Measurements from ENCODE around the gene SSNA1.

The SSNA1 gene

DNA sequence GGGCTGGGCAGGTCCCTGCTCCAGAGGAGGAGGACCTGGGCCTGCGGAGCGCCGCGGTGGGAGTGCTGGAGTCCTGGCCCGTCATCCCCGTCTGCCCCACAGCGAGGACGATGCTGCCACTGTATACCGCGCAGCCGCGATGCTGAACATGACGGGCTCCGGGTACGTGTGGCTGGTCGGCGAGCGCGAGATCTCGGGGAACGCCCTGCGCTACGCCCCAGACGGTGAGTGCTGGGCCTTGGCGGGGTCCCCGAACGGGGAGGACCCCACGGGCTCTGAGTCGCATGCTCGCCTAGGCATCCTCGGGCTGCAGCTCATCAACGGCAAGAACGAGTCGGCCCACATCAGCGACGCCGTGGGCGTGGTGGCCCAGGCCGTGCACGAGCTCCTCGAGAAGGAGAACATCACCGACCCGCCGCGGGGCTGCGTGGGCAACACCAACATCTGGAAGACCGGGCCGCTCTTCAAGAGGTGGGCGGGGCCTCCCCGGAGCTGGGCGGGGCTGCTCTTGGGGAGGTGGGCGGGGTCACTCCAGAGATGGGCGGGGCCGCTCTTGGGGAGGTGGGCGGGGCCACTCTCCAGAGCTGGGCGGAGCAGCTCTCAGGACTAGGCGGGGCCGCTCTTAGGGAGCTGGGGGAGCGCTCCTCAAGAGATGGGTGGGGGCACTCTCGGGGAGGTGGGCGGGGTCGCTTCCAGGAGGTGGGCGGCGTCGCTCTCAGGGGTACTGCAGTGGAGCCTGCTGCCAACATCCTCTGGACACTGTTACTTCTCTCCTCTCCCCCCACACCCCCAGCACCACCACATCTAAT lies 31.7 kb upstream of the SSNA1 start:
- peak; percentile 81 for DNase-seq

DNA sequence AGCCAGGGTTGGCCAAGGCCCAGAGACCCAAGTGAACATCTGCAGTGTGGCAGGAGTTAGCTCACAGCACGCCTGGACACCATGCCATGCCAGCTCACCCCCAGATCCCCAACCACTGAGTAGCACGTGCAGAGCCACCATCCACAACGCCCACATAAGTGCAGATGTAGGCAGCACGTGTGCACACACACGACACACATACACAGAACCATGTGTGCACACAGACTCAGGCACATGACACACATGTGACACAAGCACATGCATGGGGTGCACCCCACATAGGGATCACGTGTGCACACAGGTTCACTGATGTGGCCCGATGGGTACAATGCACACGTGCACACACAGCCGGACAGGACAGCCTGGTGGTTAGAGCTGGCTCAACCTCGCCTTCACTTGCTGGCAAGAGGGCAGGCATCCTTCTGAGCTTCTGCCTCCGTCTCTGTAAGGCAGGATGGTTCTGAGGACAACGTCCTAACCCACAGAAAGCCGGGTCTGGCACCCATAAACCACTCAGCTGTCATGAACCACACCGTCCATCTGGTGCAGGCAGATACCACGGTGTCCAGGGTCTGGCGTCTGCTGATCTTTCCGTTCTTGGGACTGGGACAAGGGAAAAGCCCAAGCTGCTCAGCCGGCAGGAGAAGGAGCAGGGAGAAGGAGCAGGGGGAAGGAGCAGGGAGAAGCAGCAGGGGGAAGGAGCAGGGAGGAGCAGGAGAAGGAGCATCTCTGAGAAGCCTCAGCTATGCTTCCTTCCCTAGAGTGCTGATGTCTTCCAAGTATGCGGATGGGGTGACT lies 30.7 kb upstream of the SSNA1 start:
- no peak for DNase-seq

- no peak for DNase-seq
Observed at GRCh38 chr9:137158625-137159024, 29.9 kb upstream of the SSNA1 start.

GRCh38 chr9:137159105-137160053 lies 29.1 kb upstream of the SSNA1 start:
- DNase-seq, result no peak

GRCh38 chr9:137160054-137160425 lies 28.4 kb upstream of the SSNA1 start:
- no peak for DNase-seq

DNA sequence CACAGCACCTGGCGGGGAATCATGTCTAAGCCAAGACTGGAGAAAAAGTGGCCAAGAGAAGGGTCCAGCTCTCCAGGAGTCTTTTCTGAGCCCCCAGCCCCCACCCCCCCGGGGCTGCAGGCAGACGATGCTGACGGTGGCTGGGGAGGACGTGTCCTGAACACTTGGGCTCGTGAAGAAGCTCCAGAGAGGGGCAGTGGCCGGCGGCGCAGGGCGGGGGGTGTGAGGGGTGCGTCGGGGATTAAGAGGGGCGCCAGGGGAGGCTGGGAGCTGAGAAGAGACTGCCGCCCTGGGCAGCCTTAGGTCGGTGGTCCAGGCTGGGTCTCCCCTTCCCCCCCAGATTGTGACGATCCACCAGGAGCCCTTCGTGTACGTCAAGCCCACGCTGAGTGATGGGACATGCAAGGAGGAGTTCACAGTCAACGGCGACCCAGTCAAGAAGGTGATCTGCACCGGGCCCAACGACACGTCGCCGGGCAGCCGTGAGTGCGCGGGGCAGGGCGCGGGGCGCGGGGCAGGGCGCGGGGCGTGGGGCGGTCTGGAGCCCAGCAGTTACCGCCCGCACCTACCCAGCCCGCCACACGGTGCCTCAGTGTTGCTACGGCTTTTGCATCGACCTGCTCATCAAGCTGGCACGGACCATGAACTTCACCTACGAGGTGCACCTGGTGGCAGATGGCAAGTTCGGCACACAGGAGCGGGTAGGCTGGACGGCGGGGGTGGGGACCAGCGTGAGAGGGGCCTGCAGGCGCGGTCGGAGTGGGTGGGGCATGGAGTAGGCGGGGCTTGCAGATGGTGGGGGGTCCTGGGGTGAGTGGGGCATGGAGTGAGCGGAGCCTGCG lies 27.5 kb upstream of the SSNA1 start:
- DNase-seq, result no peak

GRCh38 chr9:137161558-137162486 lies 26.7 kb upstream of the SSNA1 start:
- DNase-seq, result no peak

GRCh38 chr9:137162505-137163364 lies 25.7 kb upstream of the SSNA1 start:
- no peak for DNase-seq

GRCh38 chr9:137163365-137163715 lies 25.1 kb upstream of the SSNA1 start:
- DNase-seq, result no peak

DNA sequence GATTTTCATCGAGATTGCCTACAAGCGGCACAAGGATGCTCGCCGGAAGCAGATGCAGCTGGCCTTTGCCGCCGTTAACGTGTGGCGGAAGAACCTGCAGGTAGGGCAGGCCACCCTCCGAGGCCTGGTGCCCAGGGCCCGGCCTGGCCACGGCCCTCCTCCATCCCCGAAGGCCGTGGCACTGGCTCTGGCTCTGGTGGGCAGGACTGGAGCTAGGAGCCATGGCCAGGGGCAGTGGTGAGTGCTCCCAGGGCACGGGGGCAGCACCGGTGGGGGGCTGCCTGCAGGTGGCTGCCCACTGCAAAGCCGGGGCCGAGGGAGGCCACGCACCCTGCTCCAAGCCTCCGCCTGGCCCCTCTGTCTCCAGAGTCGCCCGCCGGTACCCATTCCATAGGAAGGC lies 24.7 kb upstream of the SSNA1 start:
- DNase-seq, result no peak

- no peak for DNase-seq
Observed at GRCh38 chr9:137164370-137165249, 23.9 kb upstream of the SSNA1 start.

DNA sequence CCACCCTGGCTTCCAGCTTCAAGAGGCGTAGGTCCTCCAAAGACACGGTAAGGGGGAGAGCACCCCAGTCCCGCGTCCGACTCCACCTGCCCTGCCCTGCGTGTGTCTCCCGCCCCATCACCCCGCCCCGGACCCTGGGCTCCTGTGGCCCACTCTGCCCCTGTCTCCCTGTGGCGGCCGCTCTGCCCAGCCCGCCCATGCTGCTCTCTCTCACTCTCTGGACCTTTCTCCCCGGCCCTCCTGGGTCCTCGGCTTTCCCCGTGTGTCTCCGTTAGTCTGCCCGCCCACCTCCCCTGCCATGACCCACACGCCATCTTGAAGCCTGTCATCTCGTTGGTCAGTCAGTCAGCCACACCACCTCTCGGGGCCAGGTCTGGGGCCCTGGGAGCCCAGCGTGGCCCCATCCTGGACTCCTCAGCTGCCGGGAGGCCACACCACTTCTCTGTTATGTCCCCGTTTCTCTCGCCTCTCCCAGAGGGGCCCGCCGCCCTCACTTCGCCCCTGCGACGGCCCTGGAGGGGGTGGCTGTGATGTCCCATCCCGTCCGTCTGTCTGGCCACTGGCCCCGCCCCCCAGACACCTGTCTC lies 23.1 kb upstream of the SSNA1 start:
- DNase-seq, result no peak

DNA sequence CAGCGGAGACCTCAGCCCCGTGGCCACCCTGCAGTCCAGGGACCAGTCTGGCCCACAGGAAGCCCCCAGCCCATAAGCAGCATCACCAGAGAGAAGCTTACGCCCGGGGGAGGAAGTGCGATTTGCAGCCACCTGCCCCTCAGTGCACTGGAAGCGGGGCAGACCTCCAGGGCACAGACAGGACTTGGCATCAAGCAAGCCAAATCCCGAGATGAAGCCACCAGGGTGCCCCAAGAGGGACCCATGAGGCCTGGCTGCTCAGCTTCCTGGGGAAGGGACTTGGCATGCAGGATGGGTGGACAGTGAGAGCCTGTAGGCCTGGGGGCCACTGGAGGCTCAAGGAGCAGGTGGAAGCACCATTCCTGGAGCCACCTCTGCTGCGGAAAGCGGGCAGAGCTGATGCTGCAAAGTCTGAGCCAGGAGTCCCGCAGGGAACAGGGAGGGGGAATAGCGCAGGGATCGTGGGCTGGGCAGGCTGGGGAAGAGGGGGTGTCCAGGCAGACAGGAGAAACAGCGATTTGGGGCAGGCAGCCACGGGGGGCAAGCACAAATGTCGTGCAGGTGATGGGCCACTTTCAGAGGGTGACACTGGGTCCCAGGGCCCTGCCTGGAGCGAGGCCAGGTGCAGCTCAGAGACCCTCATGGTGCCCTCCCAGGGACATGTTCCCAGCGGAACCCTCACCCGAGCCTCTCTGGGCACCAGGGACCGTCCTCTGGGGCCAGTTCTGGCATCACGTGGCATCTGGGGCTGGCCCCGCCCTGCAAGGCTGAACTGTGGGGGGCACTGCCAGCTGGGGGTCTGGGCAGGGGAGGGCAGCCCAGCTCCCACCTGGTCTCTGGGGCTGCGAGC lies 21.9 kb upstream of the SSNA1 start:
- DNase-seq, result no peak

DNA sequence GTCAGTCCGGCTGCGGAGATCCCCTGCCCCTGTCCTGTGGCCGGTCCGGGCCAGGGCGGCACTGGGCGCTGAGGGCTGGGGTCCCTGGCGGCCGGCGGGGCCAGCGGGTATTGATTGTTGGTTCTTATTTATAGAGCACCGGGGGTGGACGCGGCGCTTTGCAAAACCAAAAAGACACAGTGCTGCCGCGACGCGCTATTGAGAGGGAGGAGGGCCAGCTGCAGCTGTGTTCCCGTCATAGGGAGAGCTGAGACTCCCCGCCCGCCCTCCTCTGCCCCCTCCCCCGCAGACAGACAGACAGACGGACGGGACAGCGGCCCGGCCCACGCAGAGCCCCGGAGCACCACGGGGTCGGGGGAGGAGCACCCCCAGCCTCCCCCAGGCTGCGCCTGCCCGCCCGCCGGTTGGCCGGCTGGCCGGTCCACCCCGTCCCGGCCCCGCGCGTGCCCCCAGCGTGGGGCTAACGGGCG lies 21.2 kb upstream of the SSNA1 start:
- DNase-seq, result no peak

- no peak for DNase-seq
Observed at GRCh38 chr9:137167747-137168572, 20.5 kb upstream of the SSNA1 start.

- DNase-seq, result no peak
Observed at GRCh38 chr9:137168573-137168903, 19.9 kb upstream of the SSNA1 start.
